Measurements from ENCODE around the gene SIRT5.

DNA sequence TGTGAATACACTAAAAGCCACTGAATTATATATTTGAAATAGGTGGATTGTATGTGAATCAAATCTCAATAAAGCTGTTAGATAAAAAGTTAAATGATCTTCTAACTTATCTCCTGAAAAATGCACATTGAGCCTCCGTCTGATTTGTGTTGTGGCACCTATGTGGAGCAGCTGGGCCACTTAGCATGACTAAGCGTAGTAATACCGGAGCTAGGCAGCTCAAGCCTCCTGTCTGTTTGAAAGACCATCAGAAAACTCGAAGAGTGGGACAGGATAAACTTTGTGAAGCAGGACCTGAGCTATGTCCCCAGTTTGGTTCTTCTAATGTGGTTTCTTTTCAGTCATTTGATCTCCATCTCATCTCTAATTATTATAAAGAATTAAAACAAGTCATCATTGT is 29.7 kb downstream of the SIRT5 start:
- TF ChIP-seq EZH2 (IDR thresholded peaks at IDR 0.05; ENCODE audit: insufficient read depth, poor library complexity, severe bottlenecking) (no peak), EZH2phosphoT487 (IDR thresholded peaks at IDR 0.05; ENCODE audit: insufficient read depth, low read depth) (no peak)

All from GM23248 (cell line).